HG03139 (cell line): ENCODE data around the gene KAT2B.
"Not testable (repeated sequence)": the region's sequence is repeated elsewhere in the genome, so short reads cannot be mapped to it uniquely, and the experiment has no call there.

Source experiments
- ATAC-seq: cut with Tn5 transposase; IDR thresholded peaks from one replicate; pipeline ENCODE4 v1.9.1; 2021; ENCODE audit not compliant: unreplicated experiment

Gene KAT2B

GRCh38 chr3:20041197-20041780 lies 1.0 kb downstream of the KAT2B start:
- peak; percentile 35 for ATAC-seq

DNA sequence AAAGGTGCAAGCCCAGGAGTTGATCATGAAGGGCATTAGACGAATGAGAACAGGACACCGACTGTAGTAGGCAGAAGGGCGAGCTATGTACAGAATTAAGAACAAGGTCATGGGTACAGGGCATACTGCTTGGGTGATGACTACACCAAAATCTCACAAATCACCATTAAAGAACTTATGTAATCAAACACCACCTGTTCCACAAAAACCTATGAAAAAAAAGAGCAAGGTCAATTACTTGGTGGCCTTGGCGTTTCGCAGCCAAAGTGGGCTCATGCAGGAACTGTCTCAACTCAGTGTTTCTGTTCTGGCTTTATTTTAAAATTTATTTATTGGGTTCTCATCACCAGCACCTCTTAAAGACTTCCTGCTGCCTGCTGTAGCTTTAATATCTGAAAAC lies 2.1 kb downstream of the KAT2B start:
- no peak for ATAC-seq

DNA sequence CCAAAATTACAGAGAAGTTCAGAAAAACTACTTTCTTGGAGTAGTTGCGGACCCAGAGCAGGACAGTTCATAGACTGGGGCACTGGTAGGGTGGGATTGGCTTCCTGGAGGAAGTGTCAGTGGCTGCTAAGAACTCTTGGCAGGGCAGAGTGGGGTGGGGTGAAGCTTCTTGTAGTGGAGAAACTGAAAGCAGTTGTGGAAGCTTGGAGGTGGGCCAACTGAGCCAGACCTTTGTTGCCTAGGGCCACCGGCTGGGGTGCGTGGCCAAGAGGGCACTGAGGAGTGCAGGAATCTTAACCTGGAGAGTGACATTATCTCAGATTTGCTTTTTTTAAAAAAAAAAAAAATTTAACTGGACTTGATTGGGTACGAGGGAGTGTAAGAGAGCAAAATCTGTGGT lies 3.1 kb downstream of the KAT2B start:
- peak; percentile 18 for ATAC-seq

DNA sequence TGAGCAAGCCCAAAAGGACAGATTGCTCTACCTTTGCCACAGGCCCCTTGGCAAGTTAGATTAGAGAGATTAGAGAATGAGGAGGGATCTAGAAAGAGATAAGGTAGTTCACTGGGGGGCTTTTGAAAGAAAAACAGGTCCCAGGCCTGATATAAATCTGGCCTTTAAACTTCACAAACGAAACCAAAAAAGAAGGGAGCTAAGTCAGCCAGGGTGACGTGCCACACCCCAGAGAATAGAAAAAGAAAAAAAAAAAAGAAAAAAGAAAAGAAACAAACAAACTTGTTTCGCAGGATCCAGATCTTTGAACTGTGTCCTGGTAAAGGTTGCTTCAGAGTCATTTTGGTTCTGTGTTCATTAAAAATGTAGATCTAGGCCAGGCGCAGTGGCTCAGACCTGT lies 3.6 kb downstream of the KAT2B start:
- no peak for ATAC-seq

GRCh38 chr3:20045141-20045540 lies 4.9 kb downstream of the KAT2B start:
- not testable (repeated sequence) for ATAC-seq

- no peak for ATAC-seq
These were observed 6.3 kb downstream of the KAT2B start for GRCh38 chr3:20046556-20046955.

GRCh38 chr3:20047341-20047779 lies 7.1 kb downstream of the KAT2B start:
- ATAC-seq: no peak

- ATAC-seq: no peak
These were observed 8.0 kb downstream of the KAT2B start for GRCh38 chr3:20047976-20048883.

GRCh38 chr3:20051123-20051806 lies 11.0 kb downstream of the KAT2B start:
- ATAC-seq: no peak

DNA sequence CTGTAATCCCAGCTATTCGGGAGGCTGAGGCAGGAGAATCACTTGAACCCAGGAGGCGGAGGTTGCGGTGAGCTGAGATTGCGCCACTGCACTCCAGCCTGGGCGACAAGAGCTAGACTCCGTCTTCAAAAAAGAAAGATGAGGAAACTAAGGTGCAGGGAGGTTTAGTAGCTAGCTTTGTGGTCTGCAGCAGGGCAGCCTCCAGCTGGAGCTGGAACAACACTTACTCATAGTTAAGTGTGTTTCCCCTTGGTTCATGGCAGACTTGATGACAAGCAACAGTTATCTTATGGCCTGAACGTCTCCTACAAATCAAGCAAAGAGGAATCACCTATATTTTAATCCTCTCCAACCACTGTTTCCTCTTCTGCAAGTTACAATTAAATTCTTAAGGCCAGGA lies 12.6 kb downstream of the KAT2B start:
- ATAC-seq: no peak

- peak; percentile 84 for ATAC-seq
These were observed 14.3 kb downstream of the KAT2B start for GRCh38 chr3:20054549-20054987.

- ATAC-seq: no peak
These were observed 15.0 kb downstream of the KAT2B start for GRCh38 chr3:20055020-20055775.

DNA sequence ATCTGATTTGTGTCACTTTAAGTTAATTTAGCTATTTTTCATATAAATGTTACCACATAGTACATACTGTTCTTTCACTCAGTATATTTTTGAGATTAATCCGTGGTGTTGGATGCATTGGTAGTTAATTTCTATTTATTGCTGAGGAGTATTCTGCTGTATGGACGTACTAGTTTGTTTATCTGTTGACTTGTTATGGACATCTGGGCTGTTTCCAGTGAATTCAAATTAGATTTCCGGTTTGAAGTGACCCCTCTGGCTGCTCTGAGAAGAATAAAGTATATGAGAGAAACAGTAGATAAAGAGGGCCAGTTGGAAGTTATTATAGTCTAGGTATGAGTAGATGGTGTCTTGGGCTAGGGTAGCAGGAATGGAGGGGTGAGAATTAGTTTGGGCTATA lies 15.6 kb downstream of the KAT2B start:
- ATAC-seq: no peak

DNA sequence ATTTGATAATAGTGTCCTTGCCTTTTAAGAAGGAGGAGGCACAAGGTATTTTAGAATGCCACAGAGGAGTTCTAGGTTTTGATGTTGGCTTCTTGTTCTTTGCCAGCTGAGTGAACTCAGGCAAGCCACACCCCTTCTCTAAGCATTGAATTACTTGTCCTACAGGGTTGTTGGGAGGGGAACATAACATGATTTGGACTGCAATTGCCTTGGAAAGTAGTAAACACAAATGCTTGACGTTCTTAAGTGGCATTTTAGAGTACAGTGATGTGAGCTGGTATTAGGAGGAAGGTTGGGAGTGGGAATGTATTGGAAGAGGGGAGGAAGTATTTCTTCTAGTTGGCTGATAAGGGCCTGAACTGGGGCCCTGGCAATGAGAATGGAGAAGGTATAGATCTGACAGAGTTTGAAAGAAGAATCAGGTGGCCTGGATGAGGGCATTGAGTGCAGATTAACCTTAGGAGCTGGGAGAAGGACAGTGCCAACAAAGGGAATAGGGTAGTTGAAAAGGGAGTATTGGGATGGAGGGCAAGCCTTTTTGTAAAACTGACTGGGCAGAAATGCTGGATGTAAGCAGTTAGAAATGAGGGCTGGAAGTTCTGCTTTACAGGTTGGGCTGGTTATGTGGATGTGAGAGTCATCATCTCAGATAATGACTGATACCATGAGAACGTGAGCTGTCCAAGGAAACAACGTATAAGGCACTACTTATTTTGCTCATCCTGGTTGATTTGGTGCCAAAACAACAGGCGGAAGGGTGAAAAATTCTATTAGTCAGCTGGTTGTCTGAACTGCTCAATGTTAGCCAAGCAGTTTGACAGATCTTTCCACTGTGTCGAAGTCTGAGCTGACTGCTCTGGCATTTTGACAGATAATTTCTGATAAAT lies 16.7 kb downstream of the KAT2B start:
- no peak for ATAC-seq

GRCh38 chr3:20057612-20058180 lies 17.4 kb downstream of the KAT2B start:
- ATAC-seq: no peak

- no peak for ATAC-seq
These were observed 19.7 kb downstream of the KAT2B start for GRCh38 chr3:20059929-20060328.

GRCh38 chr3:20060974-20061685 lies 20.9 kb downstream of the KAT2B start:
- peak; percentile 70 for ATAC-seq

DNA sequence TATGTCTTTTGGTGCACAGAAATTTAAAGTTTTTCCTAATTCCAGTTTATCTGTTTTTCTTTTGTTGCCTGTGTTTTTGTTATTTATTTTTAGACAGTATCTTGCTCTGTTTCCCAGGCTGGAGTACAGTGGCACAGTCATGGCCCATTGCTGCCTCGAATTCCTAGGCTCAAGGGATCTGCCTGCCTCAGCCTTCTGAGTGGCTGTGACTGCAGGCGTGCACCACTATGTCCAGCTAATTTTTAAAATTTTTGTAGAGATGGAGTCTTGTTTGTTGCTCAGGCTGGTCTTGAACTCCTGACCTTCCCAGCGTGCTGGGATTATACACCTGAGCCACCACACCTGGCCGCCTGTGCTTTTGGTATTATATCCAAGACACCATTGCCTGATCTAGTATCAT lies 22.8 kb downstream of the KAT2B start:
- no peak for ATAC-seq

DNA sequence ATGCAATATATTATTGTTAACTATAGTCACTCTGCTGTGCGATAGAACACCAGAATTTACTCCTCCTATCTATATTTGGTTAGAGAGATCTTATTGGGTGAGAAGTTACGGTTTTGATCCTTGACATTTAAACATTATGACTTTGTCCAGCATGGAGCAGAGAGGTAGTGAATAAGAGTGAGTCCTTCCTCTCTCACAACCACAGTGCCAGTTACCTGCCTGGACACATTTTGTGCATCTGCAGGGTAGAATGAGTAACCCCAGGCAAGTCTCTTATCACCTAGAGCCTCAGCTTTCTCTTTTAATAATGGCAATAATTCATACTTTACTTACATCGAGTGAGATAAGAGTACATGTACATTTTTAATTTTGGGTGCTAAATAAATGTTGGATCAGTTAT lies 24.1 kb downstream of the KAT2B start:
- ATAC-seq: no peak
